A549 (cell line): Measurements from ENCODE around the gene KIRREL1. TPM values are rescaled to one million over a fixed set of nuclear protein-coding genes. Genes with fewer than 3 reads are reported as not detected.

Experiments
- ATAC-seq, 2 experiments: fragments of 200-7000 bp in 1 of 2; fragments of >200 bp in 1 of 2; cut with Nextera tagmentation in 1 of 2; cut with Tn5 transposase in 1 of 2; 3 replicates each; pipeline versions ENCODE4 v1.8.0 to v1.9.1; 2018 to 2020; ENCODE audit warnings: mild to moderate bottlenecking in 1 of 2, moderate library complexity in 1 of 2
- CTCF ChIA-PET: fragments of 300-600 bp; sonication (Branson Sonifier 250); formaldehyde crosslinking; extraction: SDS; loops from one replicate; lab custom pipeline; 2021; ENCODE audit warnings: antibody characterized with exemption, inconsistent platforms; lab: Yijun Ruan, JAX
- POLR2A ChIA-PET: fragments of 350-600 bp; formaldehyde crosslinking; extraction: SDS; loops from one replicate; lab custom pipeline; 2021; ENCODE audit warnings: antibody characterized with exemption, inconsistent platforms; lab: Yijun Ruan, JAX
- DNase-seq, 2 experiments: peaks; one replicate each; pipeline versions ENCODE4 v3.0.0 to v3.0.0-alpha.2; 2011 to 2016; ENCODE audit warnings: low read depth in 1 of 2, low spot score in 1 of 2
- FAIRE-seq: peaks from 2 replicates; lab custom pipeline; 2011; peaks lifted over from hg19 to GRCh38; lab: Jason Lieb, UNC
- H3K27ac ChIP-seq, 2 experiments: fragments of >200 bp; sonication (Bioruptor Twin); formaldehyde crosslinking; 3 replicates each; pipeline ENCODE4 v1.5.1; 2016 to 2017
- H3K4me1 ChIP-seq: fragments of >200 bp; sonication (Bioruptor Twin); formaldehyde crosslinking; 3 replicates; pipeline ENCODE4 v1.6.1; 2016
- H3K4me2 ChIP-seq: fragments of >200 bp; sonication (Bioruptor Twin); formaldehyde crosslinking; 3 replicates; pipeline ENCODE4 v1.6.1; 2016
- H3K4me3 ChIP-seq: fragments of >200 bp; sonication (Bioruptor Twin); formaldehyde crosslinking; 3 replicates; pipeline ENCODE4 v1.5.1; 2016
- H3K9me3 ChIP-seq: fragments of >200 bp; sonication (Bioruptor Twin); formaldehyde crosslinking; 3 replicates; pipeline ENCODE4 v1.6.1; 2016
- CEBPB ChIP-seq, 2 experiments: fragments of >200 bp in 1 of 2; sonication (Bioruptor Twin) in 1 of 2; formaldehyde crosslinking in 1 of 2; IDR thresholded peaks; 2 replicates each; pipeline ENCODE4 v1.6.1; 2012 to 2016
- EP300 ChIP-seq, 2 experiments: fragments of >200 bp; sonication (Bioruptor Twin); formaldehyde crosslinking; IDR thresholded peaks; 2 replicates in 1 of 2; 3 replicates in 1 of 2; pipeline ENCODE4 v1.6.1; 2016 to 2017
- FOSB ChIP-seq: fragments of 250-450 bp; sonication (Bioruptor Pico); IDR thresholded peaks from 2 replicates; pipeline ENCODE4 v1.5.0; 2020; ENCODE audit warnings: mild to moderate bottlenecking, moderate library complexity
- FOSL2 ChIP-seq, 2 experiments: fragments of 450-650 bp in 1 of 2; fragments of >200 bp in 1 of 2; sonication (Bioruptor Twin) in 1 of 2; formaldehyde crosslinking; IDR thresholded peaks; 2 replicates each; pipeline versions ENCODE4 v1.5.0 to v1.6.1; 2016 to 2020; ENCODE audit warnings: mild to moderate bottlenecking in 1 of 2, moderate library complexity in 1 of 2
- HDAC2 ChIP-seq: fragments of 200-600 bp; sonication (generic); IDR thresholded peaks from 2 replicates; pipeline ENCODE4 v1.6.1; 2016
- HOXA7 ChIP-seq: fragments of 250-450 bp; sonication (Bioruptor Pico); IDR thresholded peaks from 2 replicates; pipeline ENCODE4 v1.5.0; 2020; ENCODE audit warnings: mild to moderate bottlenecking, moderate library complexity
- JUNB ChIP-seq: fragments of >200 bp; sonication (Bioruptor Twin); formaldehyde crosslinking; IDR thresholded peaks from 2 replicates; pipeline ENCODE4 v1.6.1; 2016
- KDM1A ChIP-seq: fragments of 200-600 bp; sonication (generic); IDR thresholded peaks from 2 replicates; pipeline ENCODE4 v1.6.1; 2016; ENCODE audit warnings: low read depth, mild to moderate bottlenecking
- KDM5A ChIP-seq: fragments of 200-600 bp; sonication (generic); IDR thresholded peaks from 2 replicates; pipeline ENCODE4 v1.6.1; 2016; ENCODE audit warnings: antibody characterized with exemption, mild to moderate bottlenecking
- MAZ ChIP-seq: fragments of 150-350 bp; IDR thresholded peaks from 2 replicates; pipeline ENCODE4 v1.6.1; 2014; ENCODE audit warnings: antibody characterized with exemption, low read depth, low read length, borderline replicate concordance
- MYC ChIP-seq: IDR thresholded peaks from 2 replicates; pipeline ENCODE4 v1.6.1; 2012; ENCODE audit warnings: mild to moderate bottlenecking, inconsistent platforms, low read length, improper control_type of control experiment, borderline replicate concordance
- NFE2L2 ChIP-seq: fragments of 150-350 bp; conservative IDR thresholded peaks from 2 replicates; pipeline ENCODE4 v1.6.1; 2014; ENCODE audit warnings: low read length
- NPAS2 ChIP-seq: fragments of 250-450 bp; sonication (Bioruptor Pico); IDR thresholded peaks from 2 replicates; pipeline ENCODE4 v1.8.0; 2022; ENCODE audit warnings: mild to moderate bottlenecking, moderate library complexity, borderline replicate concordance
- PHF8 ChIP-seq: fragments of 200-600 bp; sonication (generic); IDR thresholded peaks from 2 replicates; pipeline ENCODE4 v1.6.1; 2016; ENCODE audit warnings: low read depth, mild to moderate bottlenecking, antibody characterized with exemption, moderate library complexity, borderline replicate concordance
- POLR2AphosphoS2 ChIP-seq: conservative IDR thresholded peaks from 2 replicates; pipeline ENCODE4 v1.6.1; 2012; ENCODE audit warnings: low read length, improper control_type of control experiment, inconsistent platforms
- RAD21 ChIP-seq, 2 experiments: fragments of >200 bp in 1 of 2; sonication (Bioruptor Twin) in 1 of 2; formaldehyde crosslinking in 1 of 2; IDR thresholded peaks in 1 of 2; conservative IDR thresholded peaks in 1 of 2; 2 replicates in 1 of 2; 3 replicates in 1 of 2; pipeline ENCODE4 v1.6.1; 2012 to 2018; ENCODE audit warnings: inconsistent platforms in 1 of 2
- RCOR1 ChIP-seq: fragments of 150-350 bp; IDR thresholded peaks from 2 replicates; pipeline ENCODE4 v1.6.1; 2014; ENCODE audit warnings: antibody characterized with exemption, low read length, low read depth
- RFX5 ChIP-seq: fragments of 450-650 bp; IDR thresholded peaks from 2 replicates; pipeline ENCODE4 v1.7.1; 2014; ENCODE audit warnings: antibody characterized with exemption, mild to moderate bottlenecking, moderate library complexity
- SMC3 ChIP-seq: fragments of >200 bp; sonication (Bioruptor Twin); formaldehyde crosslinking; IDR thresholded peaks from 3 replicates; pipeline ENCODE4 v1.6.1; 2018; ENCODE audit warnings: inconsistent platforms
- ZFP36 ChIP-seq: fragments of 450-650 bp; IDR thresholded peaks from 2 replicates; pipeline ENCODE4 v1.6.1; 2014; ENCODE audit warnings: borderline replicate concordance; ENCODE audit not compliant: partially characterized antibody
- ZSCAN20 ChIP-seq: fragments of 250-450 bp; sonication (Bioruptor Pico); IDR thresholded peaks from 2 replicates; pipeline ENCODE4 v1.8.0; 2022; ENCODE audit warnings: mild to moderate bottlenecking, moderate library complexity
- WGBS: methylation state at CpG from one replicate; pipeline ENCODE4 v1.1.6; 2017; ENCODE audit errors: missing lambda C conversion rate; 5-methylcytosine and 5-hydroxymethylcytosine counted together
- polyA plus RNA-seq, 4 experiments: library from polyadenylated mRNA; depleted of rRNA in 3 of 4; stranded (reverse); fragments of >200 nt; fragmentation: RNase III in 1 of 4; extraction: RNeasy Plus Mini Kit Qiagen cat#74134 plus additional on column Dnase treatment in 1 of 4; gene quantifications; 2 replicates in 3 of 4; 3 replicates in 1 of 4; pipeline ENCODE4 v1.2.3, GENCODE V29; 2011 to 2017
- TF ChIP-seq, protein P1 (sequence below): fragments of >200 bp; sonication (Bioruptor Twin); formaldehyde crosslinking; IDR thresholded peaks from 3 replicates; pipeline ENCODE4 v1.5.1; 2016
- TF ChIP-seq, protein P2 (sequence below): fragments of 150-350 bp; IDR thresholded peaks from 2 replicates; pipeline ENCODE4 v1.6.1; 2014; ENCODE audit warnings: low read depth, mild to moderate bottlenecking, low read length
- TF ChIP-seq, protein P3 (sequence below): IDR thresholded peaks from 2 replicates; pipeline ENCODE4 v1.6.1; 2012
- TF ChIP-seq, protein P4 (sequence below): IDR thresholded peaks from 2 replicates; pipeline ENCODE4 v1.6.1; 2012
- TF ChIP-seq, protein P5 (sequence below): fragments of 200-600 bp; sonication (generic); IDR thresholded peaks from 2 replicates; pipeline ENCODE4 v1.6.1; 2016; ENCODE audit warnings: antibody characterized with exemption, mild to moderate bottlenecking, moderate library complexity

KIRREL1 gene
- polyA plus RNA-seq, 2 of the 4 experiments (the other 2 are of a cell fraction) = 18.7 to 41.3 TPM

DNA sequence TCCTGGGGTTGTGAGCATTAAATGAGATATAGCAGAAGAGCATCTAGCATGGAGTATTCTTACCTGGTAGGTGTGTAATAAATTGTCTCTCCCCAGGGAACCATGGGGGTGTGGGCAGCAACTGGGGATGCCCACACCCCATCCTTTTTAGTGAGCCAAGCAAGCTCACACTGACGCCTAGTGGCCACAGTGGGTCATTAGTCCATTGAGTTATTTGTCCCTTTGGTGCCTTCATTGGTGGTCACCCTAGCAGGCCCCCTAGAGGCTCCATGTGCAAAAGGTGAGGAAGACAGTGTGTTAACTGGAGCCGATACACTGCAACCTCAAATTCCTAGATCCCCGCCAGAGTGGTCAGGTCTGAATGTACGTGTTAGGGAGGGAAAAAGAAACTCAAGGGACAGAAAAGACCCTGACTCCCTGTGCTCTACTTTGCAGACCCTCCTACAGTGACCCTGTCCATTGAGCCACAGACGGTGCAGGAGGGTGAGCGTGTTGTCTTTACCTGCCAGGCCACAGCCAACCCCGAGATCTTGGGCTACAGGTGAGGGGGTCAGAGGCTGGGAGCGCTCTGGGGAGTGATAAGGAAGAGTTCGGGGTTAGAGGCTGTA, 94.0 kb downstream of the KIRREL1 start:
- ChIA-PET CTCF (interaction anchor here (0.7 to 7.4 kb wide), 26 partner anchors 8 to 123 kb away, joined by 3 to 128 read pairs (median 6); partner anchors contain the start of gene KIRREL1), POLR2A (interaction anchor here (1.0 kb wide), 1 partner anchor 95 kb away, joined by 5 read pairs; no protein-coding TSS in a partner anchor)
- FAIRE-seq (peak; percentile 70), DNase-seq (peak; percentile 84 to 86), ATAC-seq (peak; percentile 89 to 95)
- Histone ChIP-seq H3K27ac (0 out of 6 replicates have a peak overlapping the region, but pooled peaks of 1 of the 2 experiments have one; percentile 22), H3K4me1 (no peaks in the 10 kb centered on the region), H3K4me3 (no peak overlapping the region), H3K9me3 (no peaks in the 10 kb centered on the region)
- 65% methylated on average over 9 of the region's 9 CpGs for WGBS
- no peak for TF ChIP-seq FOSB (CRISPR knock-in tag)
- TF ChIP-seq RAD21 (conservative IDR thresholded peaks at IDR 0.05 in 1 of 2, IDR thresholded peaks at IDR 0.05 in 1 of 2) = peak; percentile 93 to 95
- TF ChIP-seq RCOR1 = no peak
- TF ChIP-seq POLR2AphosphoS2 = no peak
- TF ChIP-seq NPAS2 = no peak
- TF ChIP-seq NFE2L2 = no peak
- TF ChIP-seq, protein P1, sequence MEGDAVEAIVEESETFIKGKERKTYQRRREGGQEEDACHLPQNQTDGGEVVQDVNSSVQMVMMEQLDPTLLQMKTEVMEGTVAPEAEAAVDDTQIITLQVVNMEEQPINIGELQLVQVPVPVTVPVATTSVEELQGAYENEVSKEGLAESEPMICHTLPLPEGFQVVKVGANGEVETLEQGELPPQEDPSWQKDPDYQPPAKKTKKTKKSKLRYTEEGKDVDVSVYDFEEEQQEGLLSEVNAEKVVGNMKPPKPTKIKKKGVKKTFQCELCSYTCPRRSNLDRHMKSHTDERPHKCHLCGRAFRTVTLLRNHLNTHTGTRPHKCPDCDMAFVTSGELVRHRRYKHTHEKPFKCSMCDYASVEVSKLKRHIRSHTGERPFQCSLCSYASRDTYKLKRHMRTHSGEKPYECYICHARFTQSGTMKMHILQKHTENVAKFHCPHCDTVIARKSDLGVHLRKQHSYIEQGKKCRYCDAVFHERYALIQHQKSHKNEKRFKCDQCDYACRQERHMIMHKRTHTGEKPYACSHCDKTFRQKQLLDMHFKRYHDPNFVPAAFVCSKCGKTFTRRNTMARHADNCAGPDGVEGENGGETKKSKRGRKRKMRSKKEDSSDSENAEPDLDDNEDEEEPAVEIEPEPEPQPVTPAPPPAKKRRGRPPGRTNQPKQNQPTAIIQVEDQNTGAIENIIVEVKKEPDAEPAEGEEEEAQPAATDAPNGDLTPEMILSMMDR = peak; percentile 99
- TF ChIP-seq HOXA7 (CRISPR knock-in tag) = no peak
- TF ChIP-seq, protein P2, sequence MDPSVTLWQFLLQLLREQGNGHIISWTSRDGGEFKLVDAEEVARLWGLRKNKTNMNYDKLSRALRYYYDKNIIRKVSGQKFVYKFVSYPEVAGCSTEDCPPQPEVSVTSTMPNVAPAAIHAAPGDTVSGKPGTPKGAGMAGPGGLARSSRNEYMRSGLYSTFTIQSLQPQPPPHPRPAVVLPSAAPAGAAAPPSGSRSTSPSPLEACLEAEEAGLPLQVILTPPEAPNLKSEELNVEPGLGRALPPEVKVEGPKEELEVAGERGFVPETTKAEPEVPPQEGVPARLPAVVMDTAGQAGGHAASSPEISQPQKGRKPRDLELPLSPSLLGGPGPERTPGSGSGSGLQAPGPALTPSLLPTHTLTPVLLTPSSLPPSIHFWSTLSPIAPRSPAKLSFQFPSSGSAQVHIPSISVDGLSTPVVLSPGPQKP = no peak
- peak; percentile 96 for TF ChIP-seq SMC3
- TF ChIP-seq, protein P3, sequence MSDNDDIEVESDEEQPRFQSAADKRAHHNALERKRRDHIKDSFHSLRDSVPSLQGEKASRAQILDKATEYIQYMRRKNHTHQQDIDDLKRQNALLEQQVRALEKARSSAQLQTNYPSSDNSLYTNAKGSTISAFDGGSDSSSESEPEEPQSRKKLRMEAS = no peak
- no peak for TF ChIP-seq KDM5A
- TF ChIP-seq, all 56 proteins: peak for 3
- H3K4me2 ChIP-seq = no peak overlapping the region

DNA sequence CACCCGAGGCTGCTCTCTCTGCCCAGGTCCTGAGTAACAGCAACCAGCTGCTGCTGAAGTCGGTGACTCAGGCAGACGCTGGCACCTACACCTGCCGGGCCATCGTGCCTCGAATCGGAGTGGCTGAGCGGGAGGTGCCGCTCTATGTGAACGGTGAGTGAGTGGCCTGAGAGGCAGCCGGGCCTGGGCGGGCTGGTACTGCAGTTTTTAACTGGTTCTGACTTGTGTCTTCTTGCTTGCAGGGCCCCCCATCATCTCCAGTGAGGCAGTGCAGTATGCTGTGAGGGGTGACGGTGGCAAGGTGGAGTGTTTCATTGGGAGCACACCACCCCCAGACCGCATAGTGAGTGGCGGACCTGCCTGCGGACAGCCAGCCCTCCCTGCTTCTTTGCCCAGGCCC, 96.0 kb downstream of the KIRREL1 start:
- Histone ChIP-seq H3K9me3 (no peaks in the 10 kb centered on the region), H3K27ac (no peak overlapping the region), H3K4me2 (no peak overlapping the region), H3K4me1 (no peaks in the 10 kb centered on the region), H3K4me3 (no peak overlapping the region)
- no peak for ATAC-seq
- POLR2A ChIA-PET = no interaction called here
- WGBS = 87% methylated on average over 16 of the region's 16 CpGs
- no peak for FAIRE-seq
- TF ChIP-seq EP300 (IDR thresholded peaks at IDR 0.05) (no peak), JUNB (no peak), RAD21 (conservative IDR thresholded peaks at IDR 0.05 in 1 of 2, IDR thresholded peaks at IDR 0.05 in 1 of 2) (no peak), KDM1A (no peak), HDAC2 (no peak), RFX5 (no peak), MAZ (no peak), ZFP36 (no peak), CEBPB (IDR thresholded peaks at IDR 0.05) (no peak), ZSCAN20 (no peak), PHF8 (no peak), FOSL2 (IDR thresholded peaks at IDR 0.05) (no peak), FOSL2 (CRISPR knock-in tag; IDR thresholded peaks at IDR 0.05) (no peak), MYC (no peak)
- TF ChIP-seq, protein P4, sequence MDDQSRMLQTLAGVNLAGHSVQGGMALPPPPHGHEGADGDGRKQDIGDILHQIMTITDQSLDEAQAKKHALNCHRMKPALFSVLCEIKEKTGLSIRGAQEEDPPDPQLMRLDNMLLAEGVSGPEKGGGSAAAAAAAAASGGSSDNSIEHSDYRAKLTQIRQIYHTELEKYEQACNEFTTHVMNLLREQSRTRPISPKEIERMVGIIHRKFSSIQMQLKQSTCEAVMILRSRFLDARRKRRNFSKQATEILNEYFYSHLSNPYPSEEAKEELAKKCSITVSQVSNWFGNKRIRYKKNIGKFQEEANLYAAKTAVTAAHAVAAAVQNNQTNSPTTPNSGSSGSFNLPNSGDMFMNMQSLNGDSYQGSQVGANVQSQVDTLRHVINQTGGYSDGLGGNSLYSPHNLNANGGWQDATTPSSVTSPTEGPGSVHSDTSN = no peak
- TF ChIP-seq, protein P5, sequence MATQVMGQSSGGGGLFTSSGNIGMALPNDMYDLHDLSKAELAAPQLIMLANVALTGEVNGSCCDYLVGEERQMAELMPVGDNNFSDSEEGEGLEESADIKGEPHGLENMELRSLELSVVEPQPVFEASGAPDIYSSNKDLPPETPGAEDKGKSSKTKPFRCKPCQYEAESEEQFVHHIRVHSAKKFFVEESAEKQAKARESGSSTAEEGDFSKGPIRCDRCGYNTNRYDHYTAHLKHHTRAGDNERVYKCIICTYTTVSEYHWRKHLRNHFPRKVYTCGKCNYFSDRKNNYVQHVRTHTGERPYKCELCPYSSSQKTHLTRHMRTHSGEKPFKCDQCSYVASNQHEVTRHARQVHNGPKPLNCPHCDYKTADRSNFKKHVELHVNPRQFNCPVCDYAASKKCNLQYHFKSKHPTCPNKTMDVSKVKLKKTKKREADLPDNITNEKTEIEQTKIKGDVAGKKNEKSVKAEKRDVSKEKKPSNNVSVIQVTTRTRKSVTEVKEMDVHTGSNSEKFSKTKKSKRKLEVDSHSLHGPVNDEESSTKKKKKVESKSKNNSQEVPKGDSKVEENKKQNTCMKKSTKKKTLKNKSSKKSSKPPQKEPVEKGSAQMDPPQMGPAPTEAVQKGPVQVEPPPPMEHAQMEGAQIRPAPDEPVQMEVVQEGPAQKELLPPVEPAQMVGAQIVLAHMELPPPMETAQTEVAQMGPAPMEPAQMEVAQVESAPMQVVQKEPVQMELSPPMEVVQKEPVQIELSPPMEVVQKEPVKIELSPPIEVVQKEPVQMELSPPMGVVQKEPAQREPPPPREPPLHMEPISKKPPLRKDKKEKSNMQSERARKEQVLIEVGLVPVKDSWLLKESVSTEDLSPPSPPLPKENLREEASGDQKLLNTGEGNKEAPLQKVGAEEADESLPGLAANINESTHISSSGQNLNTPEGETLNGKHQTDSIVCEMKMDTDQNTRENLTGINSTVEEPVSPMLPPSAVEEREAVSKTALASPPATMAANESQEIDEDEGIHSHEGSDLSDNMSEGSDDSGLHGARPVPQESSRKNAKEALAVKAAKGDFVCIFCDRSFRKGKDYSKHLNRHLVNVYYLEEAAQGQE = no peak
- TF ChIP-seq, protein P1 = no peak
- DNase-seq = no peak
- CTCF ChIA-PET = interaction anchor here (2.6 to 7.4 kb wide), 3 partner anchors 93 to 113 kb away, joined by 6 to 128 read pairs (median 17); partner anchors contain the start of gene KIRREL1
